ENCODE data around the gene RPL7A. TPM values are rescaled to one million over a fixed set of nuclear protein-coding genes. Genes with fewer than 3 reads are reported as not detected.

The RPL7A gene
- total and polyA plus RNA-seq, 2 of the 13 experiments (the other 11 are each of a cell fraction or from before 2014, with no cell fraction given): 2,401 to 2,938 TPM

GRCh38 chr9:133301253-133302230 lies 46.5 kb upstream of the RPL7A start:
- ATAC-seq (no peak), DNase-seq (ENCODE audit: low spot score) (no peak), FAIRE-seq (no peak)
- in situ Hi-C loops (cut with HindIII; ENCODE audit: extremely low pct_ligation_motif_present, low pct_unique_long_range_greater_than_20kb) (no loop called here), intact Hi-C loops (cut with micrococcal nuclease; ENCODE audit: unreplicated experiment) (no loop called here)
- Histone ChIP-seq H3K9ac (ENCODE audit: insufficient read depth, low read depth, low read length) (no peak overlapping the region), H4K20me1 (ENCODE audit: insufficient read depth, low read length) (no peaks in the 10 kb centered on the region), H3K4me1 (ENCODE audit: insufficient read depth, low read length) (no peaks in the 10 kb centered on the region), H3K27ac (ENCODE audit: extremely low read length, insufficient read depth, low read length) (no peak overlapping the region), H2AFZ (ENCODE audit: low read length) (no peak overlapping the region), H3K79me2 (ENCODE audit: insufficient read depth, low read length) (no peaks in the 10 kb centered on the region), H3K4me2 (ENCODE audit: low read depth, low read length) (no peak overlapping the region), H3K27me3 (ENCODE audit: control insufficient read depth in 1 of 2, insufficient read depth in 2 of 2, low read length in 2 of 2) (peaks cover 1 to 25% of the 10 kb centered on the region in 2 experiments; a peak in 3 of 5 replicates), H3K9me3 (ENCODE audit: low read length) (no peaks in the 10 kb centered on the region), H3K4me3 (replicated peaks in 1 of 3; ENCODE audit: insufficient read depth in 1 of 3, low read depth in 2 of 3, low read length in 3 of 3) (no peak overlapping the region), H3K36me3 (replicated peaks in 1 of 2; ENCODE audit: control insufficient read depth in 1 of 2, insufficient read depth in 2 of 2, low read length in 2 of 2) (no peaks in the 10 kb centered on the region)
- BruUV-seq (replicated peaks): no TSS peak
- CTCF ChIA-PET (ENCODE audit: low intra/inter-chr PET ratio, low total read pairs): no interaction called here
- 69% methylated on average over 9 of the region's 13 CpGs for WGBS (ENCODE audit: low lambda C conversion rate)
- POLR2A ChIA-PET: no interaction called here
- no peak for TF ChIP-seq NFKB2 (CRISPR knock-in tag; IDR thresholded peaks at IDR 0.05; ENCODE audit: borderline replicate concordance)
- TF ChIP-seq ZNF292 (CRISPR knock-in tag; IDR thresholded peaks at IDR 0.05; ENCODE audit: borderline replicate concordance, low read depth): no peak
- no peak for TF ChIP-seq CTCF (CRISPR knock-in tag; IDR thresholded peaks at IDR 0.05)

Measured in HepG2 (cell line).